HepG2 (cell line): ENCODE results near the gene DPEP3.
A peak's percentile ranks its signal among the peaks of the same experiment; 100 is the strongest.

Experiments
- ATM ChIP-seq: fragments of 450-650 bp; IDR thresholded peaks from 2 replicates; pipeline ENCODE4 v1.7.1; 2017; ENCODE audit warnings: mild to moderate bottlenecking, borderline replicate concordance
- CEBPB ChIP-seq: IDR thresholded peaks from 2 replicates; pipeline ENCODE4 v1.6.1; 2011; ENCODE audit warnings: low read depth, low read length, improper control_type of control experiment, borderline replicate concordance
- ELF4 ChIP-seq: sonication (generic); formaldehyde crosslinking; IDR thresholded peaks from 2 replicates; pipeline ENCODE4 v1.5.0; 2020; ENCODE audit warnings: missing genetic modification reagents, mild to moderate bottlenecking, moderate library complexity, borderline replicate concordance
- MAZ ChIP-seq, 2 experiments: sonication (generic) in 1 of 2; formaldehyde crosslinking in 1 of 2; IDR thresholded peaks; 2 replicates each; pipeline versions ENCODE4 v1.5.0 to v1.6.1; 2012 to 2020; ENCODE audit warnings: low read depth in 2 of 2, mild to moderate bottlenecking in 2 of 2, borderline replicate concordance in 1 of 2, improper control_type of control experiment in 1 of 2, low read length in 1 of 2, missing genetic modification reagents in 1 of 2, moderate library complexity in 1 of 2
- POLR2A ChIP-seq, 2 experiments: IDR thresholded peaks; 2 replicates each; pipeline ENCODE4 v1.6.1; 2011; ENCODE audit warnings: low read depth in 2 of 2, low read length in 2 of 2, mild to moderate bottlenecking in 1 of 2, moderate library complexity in 1 of 2; ENCODE audit not compliant: insufficient read depth in 1 of 2
- POLR2AphosphoS5 ChIP-seq: IDR thresholded peaks from 2 replicates; pipeline ENCODE4 v1.6.1; 2012; ENCODE audit warnings: low read depth, low read length
- SAFB2 ChIP-seq: sonication (generic); formaldehyde crosslinking; IDR thresholded peaks from 2 replicates; pipeline ENCODE4 v1.5.1; 2020; ENCODE audit warnings: missing genetic modification reagents, low read depth, mild to moderate bottlenecking, borderline replicate concordance
- ZMYM4 ChIP-seq: sonication (generic); formaldehyde crosslinking; IDR thresholded peaks from 2 replicates; pipeline ENCODE4 v1.8.1; 2023; ENCODE audit warnings: mild to moderate bottlenecking, missing genetic modification reagents
- ZNF274 ChIP-seq: sonication (generic); formaldehyde crosslinking; IDR thresholded peaks from 2 replicates; pipeline ENCODE4 v1.5.1; 2020; ENCODE audit warnings: mild to moderate bottlenecking, missing genetic modification reagents
- TF ChIP-seq, protein P1 (sequence below): sonication (generic); formaldehyde crosslinking; IDR thresholded peaks from 2 replicates; pipeline ENCODE4 v1.5.0; 2020; ENCODE audit warnings: mild to moderate bottlenecking, missing genetic modification reagents, moderate library complexity
- TF ChIP-seq, protein P2 (sequence below): sonication (generic); formaldehyde crosslinking; IDR thresholded peaks from 2 replicates; pipeline ENCODE4 v1.4.0; 2020; ENCODE audit warnings: missing genetic modification reagents

DNA sequence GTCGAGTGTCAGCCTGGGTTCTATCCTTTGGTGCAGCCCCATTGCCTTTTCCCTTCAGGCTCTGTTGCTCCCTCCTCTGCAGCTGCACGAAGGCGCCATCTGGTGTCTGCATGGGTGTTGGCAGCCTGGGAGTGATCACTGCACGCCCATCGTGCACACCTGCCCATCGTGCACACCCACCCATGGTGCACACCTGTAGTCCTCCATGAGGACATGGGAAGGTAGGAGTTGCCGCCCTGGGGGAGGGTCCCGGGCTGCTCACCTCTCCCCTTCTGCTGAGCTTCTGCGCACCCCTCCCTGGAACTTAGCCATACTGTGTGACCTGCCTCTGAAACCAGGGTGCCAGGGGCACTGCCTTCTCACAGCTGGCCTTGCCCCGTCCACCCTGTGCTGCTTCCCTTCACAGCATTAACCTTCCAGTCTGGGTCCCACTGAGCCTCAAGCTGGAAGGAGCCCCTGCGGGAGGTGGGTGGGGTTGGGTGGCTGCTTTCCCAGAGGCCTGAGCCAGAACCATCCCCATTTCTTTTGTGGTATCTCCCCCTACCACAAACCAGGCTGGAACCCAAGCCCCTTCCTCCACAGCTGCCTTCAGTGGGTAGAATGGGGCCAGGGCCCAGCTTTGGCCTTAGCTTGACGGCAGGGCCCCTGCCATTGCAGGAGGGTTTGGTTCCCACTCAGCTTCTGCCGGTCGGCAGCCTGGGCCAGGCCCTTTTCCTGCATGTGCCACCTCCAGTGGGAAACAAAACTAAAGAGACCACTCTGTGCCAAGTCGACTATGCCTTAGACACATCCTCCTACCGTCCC, 51.5 kb downstream of the DPEP3 start:
- TF ChIP-seq SAFB2 (no peak), CEBPB (no peak), ZMYM4 (CRISPR knock-in tag) (no peak), POLR2A (IDR thresholded peaks at IDR 0.05; ENCODE audit: insufficient read depth in 1 of 2, low read depth in 2 of 2, low read length in 2 of 2) (0 out of 4 replicates have a peak, but pooled peaks of 1 of the 2 experiments have one; percentile 8), MAZ (IDR thresholded peaks at IDR 0.05; ENCODE audit: borderline replicate concordance, low read depth, low read length) (no peak), MAZ (CRISPR knock-in tag; IDR thresholded peaks at IDR 0.05; ENCODE audit: low read depth) (peak; percentile 63; the same call in 1 of the 2 replicates), ZNF274 (CRISPR knock-in tag) (peak; percentile 74; the same call in 1 of the 2 replicates), ATM (no peak), POLR2AphosphoS5 (no peak), ELF4 (no peak)
- TF ChIP-seq, protein P1, sequence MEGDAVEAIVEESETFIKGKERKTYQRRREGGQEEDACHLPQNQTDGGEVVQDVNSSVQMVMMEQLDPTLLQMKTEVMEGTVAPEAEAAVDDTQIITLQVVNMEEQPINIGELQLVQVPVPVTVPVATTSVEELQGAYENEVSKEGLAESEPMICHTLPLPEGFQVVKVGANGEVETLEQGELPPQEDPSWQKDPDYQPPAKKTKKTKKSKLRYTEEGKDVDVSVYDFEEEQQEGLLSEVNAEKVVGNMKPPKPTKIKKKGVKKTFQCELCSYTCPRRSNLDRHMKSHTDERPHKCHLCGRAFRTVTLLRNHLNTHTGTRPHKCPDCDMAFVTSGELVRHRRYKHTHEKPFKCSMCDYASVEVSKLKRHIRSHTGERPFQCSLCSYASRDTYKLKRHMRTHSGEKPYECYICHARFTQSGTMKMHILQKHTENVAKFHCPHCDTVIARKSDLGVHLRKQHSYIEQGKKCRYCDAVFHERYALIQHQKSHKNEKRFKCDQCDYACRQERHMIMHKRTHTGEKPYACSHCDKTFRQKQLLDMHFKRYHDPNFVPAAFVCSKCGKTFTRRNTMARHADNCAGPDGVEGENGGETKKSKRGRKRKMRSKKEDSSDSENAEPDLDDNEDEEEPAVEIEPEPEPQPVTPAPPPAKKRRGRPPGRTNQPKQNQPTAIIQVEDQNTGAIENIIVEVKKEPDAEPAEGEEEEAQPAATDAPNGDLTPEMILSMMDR (CRISPR knock-in tag) = peak; percentile 99
- TF ChIP-seq, protein P2, sequence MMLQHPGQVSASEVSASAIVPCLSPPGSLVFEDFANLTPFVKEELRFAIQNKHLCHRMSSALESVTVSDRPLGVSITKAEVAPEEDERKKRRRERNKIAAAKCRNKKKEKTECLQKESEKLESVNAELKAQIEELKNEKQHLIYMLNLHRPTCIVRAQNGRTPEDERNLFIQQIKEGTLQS = peak; percentile 26; the same call in 1 of the 2 replicates
